ENCODE data around the gene MYOC. TPM values are rescaled to one million over a fixed set of nuclear protein-coding genes. Genes with fewer than 3 reads are reported as not detected.

The MYOC gene
- total RNA-seq, 1 experiment from 2014 or later, result not detected

DNA sequence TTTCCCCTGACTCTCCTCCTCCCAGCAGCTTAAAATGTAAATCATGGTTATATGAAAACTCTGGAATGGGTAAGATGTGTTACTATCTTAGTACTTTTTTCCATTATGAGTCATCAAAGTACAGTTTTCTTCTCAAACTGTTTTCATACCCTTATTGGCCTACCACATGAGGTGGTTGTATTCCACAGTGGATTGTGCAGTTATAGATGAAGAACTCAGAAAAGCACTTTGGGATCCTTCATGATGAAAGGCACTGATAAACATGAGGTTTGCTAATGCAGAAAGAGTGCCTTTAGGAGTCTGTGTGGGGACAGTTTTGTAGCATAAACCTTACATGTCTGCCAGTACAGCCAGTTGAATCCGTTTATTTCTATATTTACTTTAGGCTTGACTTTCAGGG is 62.5 kb downstream of the MYOC start:
- no peak overlapping the region for H2BK120ac ChIP-seq (ENCODE audit: low read depth, low read length, poor library complexity, severe bottlenecking)
- no peak overlapping the region for H4K8ac ChIP-seq (replicated peaks; ENCODE audit: insufficient read length, low read depth, low read length)
- H3K27me3 ChIP-seq (ENCODE audit: insufficient read depth, low read length), result no peaks in the 10 kb centered on the region
- no peaks in the 10 kb centered on the region for H3K23me2 ChIP-seq (ENCODE audit: insufficient read length, low read depth, low read length, poor library complexity, severe bottlenecking)
- H2BK15ac ChIP-seq (ENCODE audit: low read depth, low read length), result no peak overlapping the region
- Mint-ChIP-seq H3K27me3 (ENCODE audit: low read depth) (no peaks in the 10 kb centered on the region), H3K27ac (no peak overlapping the region), H3K4me3 (no peak overlapping the region), H3K36me3 (ENCODE audit: insufficient read depth in 1 of 3, low read depth in 3 of 3) (peaks cover 53 to 87% (median 68%) of the 10 kb centered on the region in 3 experiments), H3K9me3 (no peaks in the 10 kb centered on the region), H3K4me1 (peaks cover 0 to 4% of the 10 kb centered on the region in 2 experiments; a peak in 1 of 4 replicates)
- no peaks in the 10 kb centered on the region for H3K4me1 ChIP-seq (ENCODE audit: insufficient read depth, low read length)
- no peak overlapping the region for H3K27ac ChIP-seq (ENCODE audit: insufficient read length, low read depth, low read length)
- H4K91ac ChIP-seq (ENCODE audit: insufficient read length, low read depth, low read length), result no peak overlapping the region
- no peak overlapping the region for H3K56ac ChIP-seq (ENCODE audit: insufficient read length, low read depth, low read length)
- no CpG with 5 or more reads among the region's 1 CpG for WGBS (ENCODE audit: extremely low coverage, insufficient read length, low lambda C conversion rate)
- H3K9me3 ChIP-seq (ENCODE audit: control insufficient read depth, low read depth, low read length), result no peaks in the 10 kb centered on the region
- no peak overlapping the region for H3K4ac ChIP-seq (ENCODE audit: low read depth, low read length)
- no peak for TF ChIP-seq CTCF (conservative IDR thresholded peaks at IDR 0.05)
- no peak overlapping the region for H2BK20ac ChIP-seq (ENCODE audit: low read depth, low read length, poor library complexity, severe bottlenecking)
- no peak overlapping the region for H2BK5ac ChIP-seq (ENCODE audit: insufficient read length, low read length)
- no peak overlapping the region for H3K9ac ChIP-seq (ENCODE audit: extremely low read depth, insufficient read length, low read length)
- no peaks in the 10 kb centered on the region for H3K79me1 ChIP-seq (ENCODE audit: insufficient read depth, low read depth, low read length, poor library complexity, severe bottlenecking)
- no peak overlapping the region for H4K5ac ChIP-seq (ENCODE audit: insufficient read length, low read depth, low read length)
- H3K4me2 ChIP-seq (ENCODE audit: insufficient read depth, insufficient read length, low read length), result no peak overlapping the region
- no peaks in the 10 kb centered on the region for H4K20me1 ChIP-seq (ENCODE audit: control insufficient read depth, insufficient read depth, insufficient read length)
- H3K18ac ChIP-seq (ENCODE audit: insufficient read length, low read depth, low read length), result no peak overlapping the region
- DNase-seq, result no peak
- H3K79me2 ChIP-seq (ENCODE audit: insufficient read depth, low read length), result no peaks in the 10 kb centered on the region
- H3K23ac ChIP-seq (ENCODE audit: insufficient read length, low read depth, low read length), result no peak overlapping the region
- no peak overlapping the region for H3T11ph ChIP-seq (ENCODE audit: low read length)
- H2AK5ac ChIP-seq (ENCODE audit: insufficient read length, low read length), result no peak overlapping the region
- H3K14ac ChIP-seq (ENCODE audit: insufficient read depth, low read length), result no peak overlapping the region
- no peak overlapping the region for H2AFZ ChIP-seq (ENCODE audit: low read length)
- H2BK12ac ChIP-seq (ENCODE audit: insufficient read length, low read depth, low read length), result no peak overlapping the region
